ENCODE results near the gene PPFIA2.

PPFIA2 gene

GRCh38 chr12:81337886-81338285 lies 421.3 kb downstream of the PPFIA2 start:
- DNase-seq: no peak

- DNase-seq: no peak
These were observed 425.3 kb downstream of the PPFIA2 start for GRCh38 chr12:81333812-81334211.

- no peak for DNase-seq
These were observed 427.1 kb downstream of the PPFIA2 start for GRCh38 chr12:81332054-81332453.

GRCh38 chr12:81330480-81330879 lies 428.7 kb downstream of the PPFIA2 start:
- DNase-seq: no peak

- no peak for DNase-seq
These were observed 430.1 kb downstream of the PPFIA2 start for GRCh38 chr12:81329085-81329484.

GRCh38 chr12:81327425-81327824 lies 431.7 kb downstream of the PPFIA2 start:
- no peak for DNase-seq

GRCh38 chr12:81325086-81325485 lies 434.1 kb downstream of the PPFIA2 start:
- no peak for DNase-seq

- no peak for DNase-seq
These were observed 444.1 kb downstream of the PPFIA2 start for GRCh38 chr12:81314903-81315531.

GRCh38 chr12:81303935-81304334 lies 455.2 kb downstream of the PPFIA2 start:
- DNase-seq: no peak

- DNase-seq: no peak
These were observed 458.7 kb downstream of the PPFIA2 start for GRCh38 chr12:81300454-81300853.

- no peak for DNase-seq
These were observed 461.5 kb downstream of the PPFIA2 start for GRCh38 chr12:81297601-81298000.

GRCh38 chr12:81296556-81297305 lies 462.4 kb downstream of the PPFIA2 start:
- DNase-seq: no peak

GRCh38 chr12:81295251-81295650 lies 463.9 kb downstream of the PPFIA2 start:
- no peak for DNase-seq

GRCh38 chr12:81294325-81295190 lies 464.6 kb downstream of the PPFIA2 start:
- no peak for DNase-seq

GRCh38 chr12:81288651-81289050 lies 470.5 kb downstream of the PPFIA2 start:
- no peak for DNase-seq

- DNase-seq: no peak
These were observed 475.0 kb downstream of the PPFIA2 start for GRCh38 chr12:81284137-81284536.

- DNase-seq: no peak
These were observed 484.3 kb downstream of the PPFIA2 start for GRCh38 chr12:81274637-81275529.

GRCh38 chr12:81270385-81270784 lies 488.8 kb downstream of the PPFIA2 start:
- no peak for DNase-seq

- no peak for DNase-seq
These were observed 496.1 kb downstream of the PPFIA2 start for GRCh38 chr12:81263072-81263471.

GRCh38 chr12:81261508-81262207 lies 497.5 kb downstream of the PPFIA2 start:
- DNase-seq: no peak

GRCh38 chr12:81259360-81259759 lies 499.8 kb downstream of the PPFIA2 start:
- DNase-seq: no peak

Measured in effector CD8-positive, alpha-beta T cell (primary cell).